Measurements from ENCODE around the gene FURIN.

FURIN gene

DNA sequence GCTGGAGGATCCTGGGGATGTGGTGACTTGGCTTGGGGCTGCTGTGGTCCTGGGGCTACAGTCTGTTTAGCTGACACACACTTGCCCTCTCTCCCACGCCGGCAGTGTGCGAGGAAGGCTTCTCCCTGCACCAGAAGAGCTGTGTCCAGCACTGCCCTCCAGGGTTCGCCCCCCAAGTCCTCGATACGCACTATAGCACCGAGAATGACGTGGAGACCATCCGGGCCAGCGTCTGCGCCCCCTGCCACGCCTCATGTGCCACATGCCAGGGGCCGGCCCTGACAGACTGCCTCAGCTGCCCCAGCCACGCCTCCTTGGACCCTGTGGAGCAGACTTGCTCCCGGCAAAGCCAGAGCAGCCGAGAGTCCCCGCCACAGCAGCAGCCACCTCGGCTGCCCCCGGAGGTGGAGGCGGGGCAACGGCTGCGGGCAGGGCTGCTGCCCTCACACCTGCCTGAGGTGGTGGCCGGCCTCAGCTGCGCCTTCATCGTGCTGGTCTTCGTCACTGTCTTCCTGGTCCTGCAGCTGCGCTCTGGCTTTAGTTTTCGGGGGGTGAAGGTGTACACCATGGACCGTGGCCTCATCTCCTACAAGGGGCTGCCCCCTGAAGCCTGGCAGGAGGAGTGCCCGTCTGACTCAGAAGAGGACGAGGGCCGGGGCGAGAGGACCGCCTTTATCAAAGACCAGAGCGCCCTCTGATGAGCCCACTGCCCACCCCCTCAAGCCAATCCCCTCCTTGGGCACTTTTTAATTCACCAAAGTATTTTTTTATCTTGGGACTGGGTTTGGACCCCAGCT is 13.0 kb downstream of the FURIN start:
- no peak for TF ChIP-seq Cebpa-rat (IDR thresholded peaks at IDR 0.05)
- Histone ChIP-seq H3K4me3 (no peak overlapping the region), H4K20me1 (peaks cover 1 to 66% (median 3%) of the 10 kb centered on the region in 11 experiments; a peak in 14 of 22 replicates), H3K4me2 (0 out of 22 replicates have a peak overlapping the region, but pooled peaks of 1 of the 11 experiments have one; percentile 99), H3K9me3 (replicated peaks in 1 of 11) (no peaks in the 10 kb centered on the region), H3K27me3 (no peaks in the 10 kb centered on the region), H3K9ac (peak overlapping the region in 5 of 11 experiments; percentile 89 to 97 (median 93); a peak in 2 of 22 replicates), H3K27ac (no peak overlapping the region), H3K36me3 (peaks cover 62 to 70% (median 67%) of the 10 kb centered on the region in 11 experiments), H3K4me1 (peaks cover 35 to 49% (median 41%) of the 10 kb centered on the region in 10 experiments)

DNA sequence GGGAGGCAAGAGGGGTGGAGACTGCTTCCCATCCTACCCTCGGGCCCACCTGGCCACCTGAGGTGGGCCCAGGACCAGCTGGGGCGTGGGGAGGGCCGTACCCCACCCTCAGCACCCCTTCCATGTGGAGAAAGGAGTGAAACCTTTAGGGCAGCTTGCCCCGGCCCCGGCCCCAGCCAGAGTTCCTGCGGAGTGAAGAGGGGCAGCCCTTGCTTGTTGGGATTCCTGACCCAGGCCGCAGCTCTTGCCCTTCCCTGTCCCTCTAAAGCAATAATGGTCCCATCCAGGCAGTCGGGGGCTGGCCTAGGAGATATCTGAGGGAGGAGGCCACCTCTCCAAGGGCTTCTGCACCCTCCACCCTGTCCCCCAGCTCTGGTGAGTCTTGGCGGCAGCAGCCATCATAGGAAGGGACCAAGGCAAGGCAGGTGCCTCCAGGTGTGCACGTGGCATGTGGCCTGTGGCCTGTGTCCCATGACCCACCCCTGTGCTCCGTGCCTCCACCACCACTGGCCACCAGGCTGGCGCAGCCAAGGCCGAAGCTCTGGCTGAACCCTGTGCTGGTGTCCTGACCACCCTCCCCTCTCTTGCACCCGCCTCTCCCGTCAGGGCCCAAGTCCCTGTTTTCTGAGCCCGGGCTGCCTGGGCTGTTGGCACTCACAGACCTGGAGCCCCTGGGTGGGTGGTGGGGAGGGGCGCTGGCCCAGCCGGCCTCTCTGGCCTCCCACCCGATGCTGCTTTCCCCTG is 13.8 kb downstream of the FURIN start:
- Histone ChIP-seq H3K4me1 (peaks cover 40 to 56% (median 46%) of the 10 kb centered on the region in 10 experiments), H3K4me3 (no peak overlapping the region), H3K27me3 (no peaks in the 10 kb centered on the region), H3K36me3 (peaks cover 62 to 70% (median 67%) of the 10 kb centered on the region in 11 experiments), H4K20me1 (peaks cover 4 to 66% (median 11%) of the 10 kb centered on the region in 11 experiments; a peak in 14 of 22 replicates), H3K27ac (peak overlapping the region in 8 of 11 experiments; percentile 90 to 97 (median 94); a peak in 15 of 22 replicates), H3K9me3 (replicated peaks in 1 of 11) (no peaks in the 10 kb centered on the region), H3K9ac (peak overlapping the region; percentile 88 to 97 (median 91); a peak in 18 of 22 replicates), H3K4me2 (peak overlapping the region in 7 of 11 experiments; percentile 97 to 100 (median 99); a peak in 10 of 22 replicates)
- TF ChIP-seq Cebpa-rat (IDR thresholded peaks at IDR 0.05), result no peak

DNA sequence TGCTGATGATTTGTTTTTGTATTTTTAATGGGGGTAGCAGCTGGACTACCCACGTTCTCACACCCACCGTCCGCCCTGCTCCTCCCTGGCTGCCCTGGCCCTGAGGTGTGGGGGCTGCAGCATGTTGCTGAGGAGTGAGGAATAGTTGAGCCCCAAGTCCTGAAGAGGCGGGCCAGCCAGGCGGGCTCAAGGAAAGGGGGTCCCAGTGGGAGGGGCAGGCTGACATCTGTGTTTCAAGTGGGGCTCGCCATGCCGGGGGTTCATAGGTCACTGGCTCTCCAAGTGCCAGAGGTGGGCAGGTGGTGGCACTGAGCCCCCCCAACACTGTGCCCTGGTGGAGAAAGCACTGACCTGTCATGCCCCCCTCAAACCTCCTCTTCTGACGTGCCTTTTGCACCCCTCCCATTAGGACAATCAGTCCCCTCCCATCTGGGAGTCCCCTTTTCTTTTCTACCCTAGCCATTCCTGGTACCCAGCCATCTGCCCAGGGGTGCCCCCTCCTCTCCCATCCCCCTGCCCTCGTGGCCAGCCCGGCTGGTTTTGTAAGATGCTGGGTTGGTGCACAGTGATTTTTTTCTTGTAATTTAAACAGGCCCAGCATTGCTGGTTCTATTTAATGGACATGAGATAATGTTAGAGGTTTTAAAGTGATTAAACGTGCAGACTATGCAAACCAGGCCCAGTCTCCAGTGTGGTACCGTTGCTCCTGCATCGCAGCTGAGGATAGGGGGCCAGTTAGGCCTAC is 14.6 kb downstream of the FURIN start:
- H3K9ac ChIP-seq, result peak overlapping the region; percentile 88 to 97 (median 91)
- H3K27ac ChIP-seq, result peak overlapping the region; percentile 90 to 97 (median 94)
- H3K36me3 ChIP-seq, result peaks cover 57 to 70% (median 67%) of the 10 kb centered on the region in 11 experiments
- H3K4me2 ChIP-seq, result peak overlapping the region; percentile 91 to 100 (median 99)
- no peaks in the 10 kb centered on the region for H3K9me3 ChIP-seq (replicated peaks in 1 of 11)
- peak overlapping the region in 8 of 10 experiments; percentile 71 to 89 (median 74); a peak in 13 of 20 replicates for H3K4me3 ChIP-seq
- no peaks in the 10 kb centered on the region for H3K27me3 ChIP-seq
- no peak for TF ChIP-seq Cebpa-rat (IDR thresholded peaks at IDR 0.05)
- peaks cover 40 to 64% (median 49%) of the 10 kb centered on the region in 10 experiments for H3K4me1 ChIP-seq
- H4K20me1 ChIP-seq, result peaks cover 4 to 66% (median 18%) of the 10 kb centered on the region in 11 experiments; a peak in 14 of 22 replicates

DNA sequence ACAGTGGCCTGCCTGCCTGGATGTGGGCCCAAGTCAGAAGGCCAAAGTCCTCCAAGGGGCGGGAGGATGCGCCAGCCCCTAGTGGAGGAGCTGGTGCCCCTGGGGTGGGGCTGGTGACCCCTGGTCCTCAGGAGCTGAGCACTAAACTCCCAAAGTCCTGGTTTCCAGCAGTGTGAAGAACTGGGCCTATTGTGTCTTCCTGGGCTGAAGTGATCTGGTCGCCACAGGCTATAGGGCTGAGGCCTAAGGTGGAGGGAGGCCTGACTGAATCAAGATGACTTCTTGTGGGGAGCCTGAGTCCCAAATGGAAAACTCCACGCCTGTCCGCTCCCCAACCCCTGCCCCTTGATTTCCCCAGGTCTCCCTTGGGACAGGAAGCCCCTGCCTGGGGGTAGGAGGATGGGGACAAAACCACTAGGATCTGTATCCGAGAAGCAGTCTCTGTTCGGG is 15.2 kb downstream of the FURIN start:
- no peaks in the 10 kb centered on the region for H3K9me3 ChIP-seq (replicated peaks in 1 of 11)
- peak overlapping the region; percentile 91 to 100 (median 99) for H3K4me2 ChIP-seq
- no peaks in the 10 kb centered on the region for H3K27me3 ChIP-seq
- peaks cover 40 to 66% (median 51%) of the 10 kb centered on the region in 10 experiments for H3K4me1 ChIP-seq
- peak overlapping the region; percentile 90 to 97 (median 94) for H3K27ac ChIP-seq
- H4K20me1 ChIP-seq, result peaks cover 4 to 66% (median 18%) of the 10 kb centered on the region in 11 experiments; a peak in 13 of 22 replicates
- no peak for TF ChIP-seq Cebpa-rat (IDR thresholded peaks at IDR 0.05)
- H3K9ac ChIP-seq, result peak overlapping the region; percentile 88 to 97 (median 91)
- peak overlapping the region; percentile 63 to 89 (median 74) for H3K4me3 ChIP-seq
- peaks cover 52 to 70% (median 67%) of the 10 kb centered on the region in 11 experiments for H3K36me3 ChIP-seq

DNA sequence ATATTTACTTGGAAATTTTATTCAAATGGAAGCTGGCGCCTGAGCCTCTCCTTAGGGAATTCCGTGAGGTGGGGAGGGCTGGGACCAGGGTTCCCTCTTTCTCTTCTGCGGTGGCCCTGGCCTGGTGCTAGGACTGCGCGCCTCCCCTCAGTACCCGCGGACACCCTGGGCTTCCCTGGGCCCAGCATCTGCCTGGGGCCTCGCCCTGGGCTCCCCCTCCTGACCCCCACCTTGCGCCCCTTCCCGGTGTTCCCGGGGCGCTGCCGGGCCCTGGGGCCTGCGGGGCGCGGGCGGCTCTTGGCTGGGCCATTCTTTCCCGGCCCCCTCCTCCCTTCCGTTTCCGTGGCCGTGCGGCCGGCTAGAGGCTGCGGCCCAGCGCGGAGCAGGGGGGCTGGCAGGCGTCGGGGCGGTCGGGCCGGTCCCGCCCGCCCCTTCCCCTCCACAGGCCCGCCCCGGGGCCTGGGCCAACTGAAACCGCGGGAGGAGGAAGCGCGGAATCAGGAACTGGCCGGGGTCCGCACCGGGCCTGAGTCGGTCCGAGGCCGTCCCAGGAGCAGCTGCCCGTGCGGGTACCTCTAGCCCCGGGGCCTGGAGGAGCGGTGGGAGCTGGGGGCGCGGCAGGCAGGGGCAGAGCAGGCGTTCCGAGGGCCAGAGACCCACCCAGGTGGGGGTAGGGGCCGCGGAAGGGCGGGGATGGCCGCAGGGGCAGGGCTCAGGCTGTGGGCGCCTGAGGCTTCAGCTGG is 15.8 kb downstream of the FURIN start, which contains the start of gene FES:
FES (plus strand) TSS at position 529 of the 743 bp plus-strand sequence. CDS start 542 bp downstream, outside the sequence.
- no peak for TF ChIP-seq Cebpa-rat (IDR thresholded peaks at IDR 0.05)
- Histone ChIP-seq H4K20me1 (peaks cover 4 to 66% (median 24%) of the 10 kb centered on the region in 11 experiments; a peak in 15 of 22 replicates), H3K36me3 (peaks cover 50 to 70% (median 67%) of the 10 kb centered on the region in 11 experiments), H3K27ac (peak within 1 kb of the TSS; percentile 90 to 97 (median 94)), H3K4me3 (peak within 1 kb of the TSS; percentile 63 to 89 (median 74)), H3K9me3 (replicated peaks in 1 of 11) (no peaks in the 10 kb centered on the region), H3K4me1 (peaks cover 40 to 66% (median 51%) of the 10 kb centered on the region in 10 experiments), H3K27me3 (no peaks in the 10 kb centered on the region), H3K9ac (peak within 1 kb of the TSS; percentile 88 to 97 (median 91)), H3K4me2 (peak within 1 kb of the TSS; percentile 91 to 100 (median 99))

DNA sequence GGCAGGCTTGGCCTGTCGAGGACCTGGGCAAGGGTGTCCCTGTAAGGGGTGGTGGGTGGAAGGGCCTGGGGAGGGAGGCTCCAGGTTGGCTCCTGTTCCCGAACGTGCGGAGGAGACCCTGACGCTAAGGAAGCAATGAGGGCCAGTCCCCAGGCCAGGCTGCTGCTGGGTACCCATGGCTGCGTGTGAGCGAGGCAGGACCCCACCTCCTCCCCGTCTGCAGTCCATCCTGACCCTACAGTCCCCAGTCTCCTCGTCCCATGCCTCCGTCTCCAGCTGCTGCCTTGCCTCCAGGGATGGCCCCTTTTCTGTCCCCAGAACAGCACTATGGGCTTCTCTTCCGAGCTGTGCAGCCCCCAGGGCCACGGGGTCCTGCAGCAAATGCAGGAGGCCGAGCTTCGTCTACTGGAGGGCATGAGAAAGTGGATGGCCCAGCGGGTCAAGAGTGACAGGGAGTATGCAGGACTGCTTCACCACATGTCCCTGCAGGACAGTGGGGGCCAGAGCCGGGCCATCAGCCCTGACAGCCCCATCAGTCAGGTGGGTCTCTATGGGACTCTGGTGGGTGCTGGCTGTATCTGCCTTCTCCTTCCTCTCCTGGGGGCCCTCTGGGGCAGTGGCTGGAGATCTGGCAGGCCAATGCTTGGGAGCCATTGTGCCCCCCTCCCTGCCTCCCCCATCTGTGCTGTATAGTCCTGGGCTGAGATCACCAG is 16.5 kb downstream of the FURIN start:
- Histone ChIP-seq H3K27ac (peak overlapping the region; percentile 90 to 97 (median 94)), H3K9ac (peak overlapping the region; percentile 88 to 97 (median 91))

More for the DNA sequence above, 16.5 kb downstream of the FURIN start:
- Histone ChIP-seq H3K27me3 (no peaks in the 10 kb centered on the region), H4K20me1 (peaks cover 4 to 66% (median 29%) of the 10 kb centered on the region in 11 experiments; a peak in 15 of 22 replicates), H3K4me3 (peak overlapping the region; percentile 63 to 89 (median 74)), H3K4me2 (peak overlapping the region; percentile 91 to 100 (median 99)), H3K4me1 (peaks cover 40 to 66% (median 50%) of the 10 kb centered on the region in 10 experiments), H3K36me3 (peaks cover 49 to 70% (median 67%) of the 10 kb centered on the region in 11 experiments), H3K9me3 (replicated peaks in 1 of 11) (no peaks in the 10 kb centered on the region)
- no peak for TF ChIP-seq Cebpa-rat (IDR thresholded peaks at IDR 0.05)
